Duodenal mucosa (tissue), 2 donors: ENCODE measurements around the gene EIF1.

Source experiments
- H3K27ac ChIP-seq: one replicate; pipeline ENCODE4 v1.7.0; 2013; ENCODE audit warnings: low read depth, low read length
- H3K27me3 ChIP-seq, 2 donors: one replicate each; pipeline ENCODE4 v1.7.0; 2013; ENCODE audit warnings: low read length in 2 of 2, control low read depth in 1 of 2; ENCODE audit not compliant: insufficient read depth in 2 of 2, control insufficient read depth in 1 of 2
- H3K36me3 ChIP-seq, 2 donors: one replicate each; pipeline ENCODE4 v1.7.0; 2013; ENCODE audit warnings: low read length in 2 of 2, control low read depth in 1 of 2; ENCODE audit not compliant: insufficient read depth in 2 of 2, control insufficient read depth in 1 of 2
- H3K4me1 ChIP-seq, 2 donors: one replicate each; pipeline ENCODE4 v1.7.0; 2013; ENCODE audit warnings: low read length in 2 of 2, control low read depth in 1 of 2; ENCODE audit not compliant: insufficient read depth in 2 of 2, control insufficient read depth in 1 of 2
- H3K4me3 ChIP-seq, 2 donors: one replicate each; pipeline ENCODE4 v1.7.0; 2013; ENCODE audit warnings: low read length in 2 of 2, low read depth in 1 of 2
- H3K9ac ChIP-seq, 2 donors: one replicate each; pipeline ENCODE4 v1.7.0; 2013; ENCODE audit warnings: low read length in 2 of 2, low read depth in 1 of 2
- H3K9me3 ChIP-seq, 2 donors: one replicate each; pipeline ENCODE4 v1.7.0; 2013; ENCODE audit warnings: low read length in 2 of 2, control low read depth in 1 of 2; ENCODE audit not compliant: control insufficient read depth in 1 of 2

The EIF1 gene

GRCh38 chr17:41649923-41650519 lies 38.7 kb upstream of the EIF1 start:
- H3K36me3 ChIP-seq = no peaks in the 10 kb centered on the region
- H3K4me1 ChIP-seq = peaks cover 68 to 69% of the 10 kb centered on the region in 2 donors
- H3K27me3 ChIP-seq = no peaks in the 10 kb centered on the region
- no peaks in the 10 kb centered on the region for H3K9me3 ChIP-seq
- H3K27ac ChIP-seq = no peak overlapping the region
- H3K9ac ChIP-seq = peak overlapping the region; percentile 80 to 92
- H3K4me3 ChIP-seq = no peak overlapping the region

GRCh38 chr17:41650794-41651624 lies 37.7 kb upstream of the EIF1 start:
- Histone ChIP-seq H3K36me3 (no peaks in the 10 kb centered on the region), H3K9me3 (no peaks in the 10 kb centered on the region), H3K4me3 (no peak overlapping the region), H3K27me3 (no peaks in the 10 kb centered on the region), H3K4me1 (peaks cover 76% of the 10 kb centered on the region in 2 donors), H3K27ac (peak overlapping the region; percentile 94), H3K9ac (peak overlapping the region; percentile 80 to 92)

- H3K4me3 ChIP-seq = peak overlapping the region in 1 of 2 donors; percentile 32
- peak overlapping the region; percentile 94 for H3K27ac ChIP-seq
- no peaks in the 10 kb centered on the region for H3K27me3 ChIP-seq
- peaks cover 84 to 85% of the 10 kb centered on the region in 2 donors for H3K4me1 ChIP-seq
- H3K9me3 ChIP-seq = no peaks in the 10 kb centered on the region
- no peaks in the 10 kb centered on the region for H3K36me3 ChIP-seq
- peak overlapping the region; percentile 29 to 92 for H3K9ac ChIP-seq
These were observed 36.8 kb upstream of the EIF1 start for GRCh38 chr17:41651625-41652460.

- no peaks in the 10 kb centered on the region for H3K27me3 ChIP-seq
- no peaks in the 10 kb centered on the region for H3K36me3 ChIP-seq
- peaks cover 89% of the 10 kb centered on the region in 2 donors for H3K4me1 ChIP-seq
- no peak overlapping the region for H3K4me3 ChIP-seq
- H3K27ac ChIP-seq = peak overlapping the region; percentile 94
- H3K9ac ChIP-seq = peak overlapping the region; percentile 29 to 72
- H3K9me3 ChIP-seq = no peaks in the 10 kb centered on the region
These were observed 36.2 kb upstream of the EIF1 start for GRCh38 chr17:41652461-41652970.

- Histone ChIP-seq H3K27ac (peak overlapping the region; percentile 94), H3K9me3 (no peaks in the 10 kb centered on the region), H3K27me3 (no peaks in the 10 kb centered on the region), H3K9ac (peak overlapping the region; percentile 29 to 72), H3K36me3 (no peaks in the 10 kb centered on the region), H3K4me3 (no peak overlapping the region), H3K4me1 (peaks cover 86 to 89% of the 10 kb centered on the region in 2 donors)
These were observed 35.3 kb upstream of the EIF1 start for GRCh38 chr17:41653421-41653820.

GRCh38 chr17:41653892-41654677 lies 34.6 kb upstream of the EIF1 start:
- H3K9ac ChIP-seq = peak overlapping the region; percentile 84 to 86
- H3K27me3 ChIP-seq = no peaks in the 10 kb centered on the region
- no peaks in the 10 kb centered on the region for H3K9me3 ChIP-seq
- H3K27ac ChIP-seq = peak overlapping the region; percentile 94
- H3K4me3 ChIP-seq = peak overlapping the region in 1 of 2 donors; percentile 41
- peaks cover 87 to 91% of the 10 kb centered on the region in 2 donors for H3K4me1 ChIP-seq
- no peaks in the 10 kb centered on the region for H3K36me3 ChIP-seq

GRCh38 chr17:41654678-41655607 lies 33.7 kb upstream of the EIF1 start:
- H3K27me3 ChIP-seq = no peaks in the 10 kb centered on the region
- H3K9me3 ChIP-seq = no peaks in the 10 kb centered on the region
- H3K4me3 ChIP-seq = peak overlapping the region in 1 of 2 donors; percentile 41
- peaks cover 81 to 94% of the 10 kb centered on the region in 2 donors for H3K4me1 ChIP-seq
- H3K36me3 ChIP-seq = no peaks in the 10 kb centered on the region
- H3K9ac ChIP-seq = peak overlapping the region; percentile 84 to 86
- peak overlapping the region; percentile 94 for H3K27ac ChIP-seq

GRCh38 chr17:41655611-41656111 lies 33.0 kb upstream of the EIF1 start:
- H3K4me3 ChIP-seq = peak overlapping the region in 1 of 2 donors; percentile 41
- H3K27ac ChIP-seq = peak overlapping the region; percentile 94
- peak overlapping the region; percentile 84 to 86 for H3K9ac ChIP-seq
- no peaks in the 10 kb centered on the region for H3K36me3 ChIP-seq
- peaks cover 74 to 88% of the 10 kb centered on the region in 2 donors for H3K4me1 ChIP-seq
- no peaks in the 10 kb centered on the region for H3K9me3 ChIP-seq
- H3K27me3 ChIP-seq = no peaks in the 10 kb centered on the region
